SW480 (cell line): ENCODE results near the gene MICAL3.
"Not testable (repeated sequence)": the region's sequence is repeated elsewhere in the genome, so short reads cannot be mapped to it uniquely, and the experiment has no call there.

Source experiments
- DNase-seq: peaks from one replicate; pipeline ENCODE4 v3.0.0-alpha.2; 2016; ENCODE audit warnings: low spot score

The MICAL3 gene

GRCh38 chr22:17884893-17885292 is 139.5 kb downstream of the MICAL3 start:
- no peak for DNase-seq

- no peak for DNase-seq
Observed at GRCh38 chr22:17884084-17884483, 140.3 kb downstream of the MICAL3 start.

GRCh38 chr22:17883356-17883755 is 141.0 kb downstream of the MICAL3 start:
- no peak for DNase-seq

- no peak for DNase-seq
Observed at GRCh38 chr22:17882727-17883126, 141.6 kb downstream of the MICAL3 start.

GRCh38 chr22:17882162-17882561 is 142.2 kb downstream of the MICAL3 start:
- peak; percentile 7 for DNase-seq

GRCh38 chr22:17881366-17881765 is 143.0 kb downstream of the MICAL3 start:
- DNase-seq, result no peak

- no peak for DNase-seq
Observed at GRCh38 chr22:17880468-17880867, 143.9 kb downstream of the MICAL3 start.

- DNase-seq, result no peak
Observed at GRCh38 chr22:17880020-17880419, 144.3 kb downstream of the MICAL3 start.

- DNase-seq, result no peak
Observed at GRCh38 chr22:17878941-17879340, 145.4 kb downstream of the MICAL3 start.

GRCh38 chr22:17878186-17878694 is 146.1 kb downstream of the MICAL3 start:
- DNase-seq, result no peak

- not testable (repeated sequence) for DNase-seq
Observed at GRCh38 chr22:17876878-17877855, 147.2 kb downstream of the MICAL3 start.

GRCh38 chr22:17876306-17876831 is 148.0 kb downstream of the MICAL3 start:
- DNase-seq, result peak; percentile 4

GRCh38 chr22:17875631-17876030 is 148.7 kb downstream of the MICAL3 start:
- no peak for DNase-seq

- DNase-seq, result no peak
Observed at GRCh38 chr22:17875156-17875555, 149.2 kb downstream of the MICAL3 start.

- DNase-seq, result no peak
Observed at GRCh38 chr22:17874231-17874905, 150.0 kb downstream of the MICAL3 start.

- DNase-seq, result no peak
Observed at GRCh38 chr22:17873804-17874203, 150.6 kb downstream of the MICAL3 start.

- DNase-seq, result no peak
Observed at GRCh38 chr22:17873116-17873515, 151.2 kb downstream of the MICAL3 start.

- DNase-seq, result no peak
Observed at GRCh38 chr22:17872471-17872870, 151.9 kb downstream of the MICAL3 start.

- DNase-seq, result no peak
Observed at GRCh38 chr22:17871726-17872458, 152.5 kb downstream of the MICAL3 start.

- no peak for DNase-seq
Observed at GRCh38 chr22:17870407-17870806, 154.0 kb downstream of the MICAL3 start.

GRCh38 chr22:17869285-17870096 is 154.9 kb downstream of the MICAL3 start:
- DNase-seq, result no peak
